MM.1S (cell line): Measurements from ENCODE around the gene SMC1B.

Experiments
- CTCF ChIP-seq: fragments of 300-600 bp; sonication (generic); IDR thresholded peaks from 2 replicates; pipeline ENCODE4 v1.5.1; 2016; ENCODE audit warnings: antibody characterized with exemption, low read length, mixed read lengths
- EZH2 ChIP-seq: fragments of 300-600 bp; sonication (generic); optimal IDR thresholded peaks from 2 replicates; pipeline ENCODE3; 2017; ENCODE audit warnings: low read depth, mild to moderate bottlenecking, antibody characterized with exemption, low read length, mixed read lengths

- TF ChIP-seq EZH2 (no peak), CTCF (no peak)
Measured at GRCh38 chr22:45428391-45429385, 15.3 kb upstream of the SMC1B start.
